ENCODE measurements around the gene LRRC7.

DNA sequence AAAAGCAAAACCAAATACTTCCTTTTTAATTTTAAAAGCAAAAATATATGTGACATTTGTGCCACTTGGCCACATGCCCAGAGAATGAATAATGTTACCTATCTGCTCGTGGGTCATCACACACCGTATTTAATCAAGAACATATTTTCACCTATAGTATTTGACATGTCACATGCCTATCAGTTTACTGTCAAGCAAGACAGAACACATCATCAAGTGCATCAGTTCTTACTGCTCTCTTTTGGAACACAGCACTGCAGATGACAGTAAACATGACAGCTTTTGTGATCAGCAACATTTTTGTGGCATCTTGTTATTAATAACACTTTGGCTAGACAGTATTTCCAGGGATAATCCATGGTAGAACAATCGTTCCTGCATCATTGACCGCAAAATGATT lies 134.4 kb downstream of the LRRC7 start:
- no peak for TF ChIP-seq CTCF (IDR thresholded peaks at IDR 0.05)
- no peak for TF ChIP-seq POLR2A (IDR thresholded peaks at IDR 0.05)
